PFSK-1 (cell line): Measurements from ENCODE around the gene CNTN3.

Experiments
- FOXP2 ChIP-seq: optimal IDR thresholded peaks from 2 replicates; pipeline ENCODE3; 2011; ENCODE audit warnings: borderline replicate concordance, control low read depth, inconsistent platforms; ENCODE audit not compliant: insufficient read depth; ENCODE audit errors: extremely low read length, extremely low read depth
- POLR2AphosphoS5 ChIP-seq: IDR thresholded peaks from 2 replicates; pipeline ENCODE4 v1.6.1; 2012; ENCODE audit warnings: low read depth, mild to moderate bottlenecking, control low read depth, low read length, moderate library complexity
- SIN3A ChIP-seq: IDR thresholded peaks from 2 replicates; pipeline ENCODE4 v1.6.1; 2012; ENCODE audit warnings: mild to moderate bottlenecking, low read length, moderate library complexity, borderline replicate concordance; ENCODE audit not compliant: insufficient read depth
- TAF1 ChIP-seq: IDR thresholded peaks from 2 replicates; pipeline ENCODE4 v1.6.1; 2012; ENCODE audit warnings: low read length, control low read depth, borderline replicate concordance; ENCODE audit not compliant: insufficient read depth
- TF ChIP-seq, protein P1 (sequence below), 2 experiments: IDR thresholded peaks; 2 replicates each; pipeline versions ENCODE4 v1.6.1 to v1.8.0; 2011 to 2012; ENCODE audit warnings: low read depth in 2 of 2, low read length in 2 of 2, control low read depth in 1 of 2, inconsistent platforms in 1 of 2, mild to moderate bottlenecking in 1 of 2, moderate library complexity in 1 of 2; ENCODE audit not compliant: insufficient read depth in 1 of 2

The CNTN3 gene

DNA sequence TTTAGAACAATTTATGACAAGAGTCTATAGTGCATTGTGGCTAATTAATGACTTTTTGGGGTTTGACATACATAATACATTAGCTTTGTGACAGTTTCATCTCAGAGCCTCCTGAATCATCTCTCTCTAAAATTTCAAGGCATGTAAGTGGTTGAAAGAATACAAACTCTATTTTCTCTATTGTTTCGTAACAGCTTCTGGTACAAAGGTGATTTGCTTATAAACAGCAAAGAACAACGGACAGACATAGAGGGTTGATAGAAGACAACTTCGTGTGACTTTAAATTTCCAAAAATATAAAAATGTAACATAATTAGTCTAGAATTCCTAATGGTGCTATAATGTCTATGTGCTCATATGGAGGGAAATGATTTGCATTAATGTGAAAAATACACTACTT is 21.3 kb downstream of the CNTN3 start:
- TF ChIP-seq FOXP2 (no peak), SIN3A (no peak), TAF1 (no peak), POLR2AphosphoS5 (no peak)
- TF ChIP-seq, protein P1, sequence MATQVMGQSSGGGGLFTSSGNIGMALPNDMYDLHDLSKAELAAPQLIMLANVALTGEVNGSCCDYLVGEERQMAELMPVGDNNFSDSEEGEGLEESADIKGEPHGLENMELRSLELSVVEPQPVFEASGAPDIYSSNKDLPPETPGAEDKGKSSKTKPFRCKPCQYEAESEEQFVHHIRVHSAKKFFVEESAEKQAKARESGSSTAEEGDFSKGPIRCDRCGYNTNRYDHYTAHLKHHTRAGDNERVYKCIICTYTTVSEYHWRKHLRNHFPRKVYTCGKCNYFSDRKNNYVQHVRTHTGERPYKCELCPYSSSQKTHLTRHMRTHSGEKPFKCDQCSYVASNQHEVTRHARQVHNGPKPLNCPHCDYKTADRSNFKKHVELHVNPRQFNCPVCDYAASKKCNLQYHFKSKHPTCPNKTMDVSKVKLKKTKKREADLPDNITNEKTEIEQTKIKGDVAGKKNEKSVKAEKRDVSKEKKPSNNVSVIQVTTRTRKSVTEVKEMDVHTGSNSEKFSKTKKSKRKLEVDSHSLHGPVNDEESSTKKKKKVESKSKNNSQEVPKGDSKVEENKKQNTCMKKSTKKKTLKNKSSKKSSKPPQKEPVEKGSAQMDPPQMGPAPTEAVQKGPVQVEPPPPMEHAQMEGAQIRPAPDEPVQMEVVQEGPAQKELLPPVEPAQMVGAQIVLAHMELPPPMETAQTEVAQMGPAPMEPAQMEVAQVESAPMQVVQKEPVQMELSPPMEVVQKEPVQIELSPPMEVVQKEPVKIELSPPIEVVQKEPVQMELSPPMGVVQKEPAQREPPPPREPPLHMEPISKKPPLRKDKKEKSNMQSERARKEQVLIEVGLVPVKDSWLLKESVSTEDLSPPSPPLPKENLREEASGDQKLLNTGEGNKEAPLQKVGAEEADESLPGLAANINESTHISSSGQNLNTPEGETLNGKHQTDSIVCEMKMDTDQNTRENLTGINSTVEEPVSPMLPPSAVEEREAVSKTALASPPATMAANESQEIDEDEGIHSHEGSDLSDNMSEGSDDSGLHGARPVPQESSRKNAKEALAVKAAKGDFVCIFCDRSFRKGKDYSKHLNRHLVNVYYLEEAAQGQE (IDR thresholded peaks at IDR 0.05; ENCODE audit: insufficient read depth in 1 of 2, low read depth in 2 of 2, low read length in 2 of 2) = no peak

GRCh38 chr3:74592359-74592758 is 22.1 kb downstream of the CNTN3 start:
- TF ChIP-seq, protein P1 (IDR thresholded peaks at IDR 0.05; ENCODE audit: insufficient read depth in 1 of 2, low read depth in 2 of 2, low read length in 2 of 2) = no peak
- no peak for TF ChIP-seq TAF1
- TF ChIP-seq SIN3A = no peak
- TF ChIP-seq FOXP2 = no peak
- no peak for TF ChIP-seq POLR2AphosphoS5

DNA sequence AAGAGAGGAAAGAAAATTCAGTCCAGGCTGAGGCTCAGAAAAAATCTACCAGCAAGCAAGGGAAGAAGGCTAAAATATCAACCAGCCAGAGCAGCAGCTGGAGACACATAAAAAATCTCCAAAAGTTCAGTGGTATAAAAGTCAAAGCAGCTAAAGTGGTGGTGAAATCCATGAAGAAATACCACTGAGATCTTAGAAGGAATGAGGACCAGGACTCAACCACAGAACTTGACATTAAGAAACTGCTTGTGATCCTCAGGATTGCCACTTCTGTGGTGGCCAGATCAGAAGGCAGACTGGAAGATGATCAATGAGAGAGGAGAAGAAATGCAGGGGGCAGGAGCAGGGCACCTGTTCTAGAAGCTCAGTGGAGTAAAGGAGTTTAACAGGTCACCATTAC is 22.5 kb downstream of the CNTN3 start:
- no peak for TF ChIP-seq POLR2AphosphoS5
- no peak for TF ChIP-seq SIN3A
- no peak for TF ChIP-seq FOXP2
- TF ChIP-seq TAF1 = no peak
- TF ChIP-seq, protein P1 (IDR thresholded peaks at IDR 0.05; ENCODE audit: insufficient read depth in 1 of 2, low read depth in 2 of 2, low read length in 2 of 2) = no peak

DNA sequence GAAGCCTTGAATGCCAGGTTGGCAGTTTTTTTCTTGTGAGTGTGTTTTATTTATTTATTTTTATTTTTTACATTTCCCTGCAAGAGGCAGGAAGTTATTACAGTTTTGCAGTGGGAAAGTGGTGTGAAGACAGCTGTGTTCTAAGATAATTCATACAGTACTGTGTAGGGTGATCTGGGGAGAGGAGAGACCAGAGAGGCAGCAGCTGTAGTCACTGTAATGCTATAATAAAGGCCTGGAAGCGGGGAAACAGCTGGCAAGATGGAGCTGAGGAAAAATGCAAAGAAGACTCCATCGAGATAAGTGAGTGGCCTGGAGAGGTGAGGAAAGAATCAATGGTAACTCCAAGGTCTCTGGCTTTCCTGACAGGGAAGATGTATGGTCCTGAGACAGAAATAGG is 23.1 kb downstream of the CNTN3 start:
- TF ChIP-seq SIN3A = no peak
- no peak for TF ChIP-seq TAF1

DNA sequence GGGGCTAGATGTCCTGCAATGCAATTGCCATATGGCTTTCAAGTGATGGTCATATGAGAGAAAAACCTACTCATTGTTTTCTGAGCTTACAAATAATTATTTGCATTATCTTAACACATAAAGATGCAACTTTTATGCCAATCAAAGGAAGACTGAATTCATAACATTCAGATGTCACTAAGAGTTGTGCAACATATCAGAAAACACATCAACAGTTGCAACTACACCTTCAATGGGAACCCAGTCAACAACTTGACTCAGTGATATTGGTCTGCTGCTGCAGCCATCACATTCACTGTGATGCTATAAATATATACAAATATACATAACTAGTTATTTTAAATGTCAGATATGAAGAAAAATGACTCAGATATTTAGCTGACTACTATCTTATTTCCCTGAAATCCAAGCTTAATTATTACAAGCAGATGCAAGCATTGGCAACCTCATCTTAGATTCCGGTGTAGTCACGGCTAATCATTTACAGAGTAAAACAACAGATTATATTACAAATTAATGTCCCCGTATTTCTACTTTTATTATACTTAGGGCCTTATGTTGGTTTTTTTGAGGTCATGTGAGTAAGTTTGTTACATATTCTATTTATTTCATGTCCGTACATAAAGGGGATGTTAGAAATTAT is 23.7 kb downstream of the CNTN3 start:
- no peak for TF ChIP-seq TAF1
- no peak for TF ChIP-seq SIN3A
- TF ChIP-seq, protein P1 (IDR thresholded peaks at IDR 0.05; ENCODE audit: insufficient read depth in 1 of 2, low read depth in 2 of 2, low read length in 2 of 2) = no peak
- TF ChIP-seq POLR2AphosphoS5 = no peak
- TF ChIP-seq FOXP2 = no peak
